HG03575 (cell line): ENCODE measurements around the gene FAM20B.
"Not testable (repeated sequence)": the region's sequence is repeated elsewhere in the genome, so short reads cannot be mapped to it uniquely, and the experiment has no call there.

Experiments used
- ATAC-seq: cut with Tn5 transposase; IDR thresholded peaks from one replicate; pipeline ENCODE4 v1.9.1; 2021; ENCODE audit not compliant: unreplicated experiment, insufficient number of reproducible peaks, low FRiP score; ENCODE audit errors: extremely low read depth

Gene FAM20B, protein sequence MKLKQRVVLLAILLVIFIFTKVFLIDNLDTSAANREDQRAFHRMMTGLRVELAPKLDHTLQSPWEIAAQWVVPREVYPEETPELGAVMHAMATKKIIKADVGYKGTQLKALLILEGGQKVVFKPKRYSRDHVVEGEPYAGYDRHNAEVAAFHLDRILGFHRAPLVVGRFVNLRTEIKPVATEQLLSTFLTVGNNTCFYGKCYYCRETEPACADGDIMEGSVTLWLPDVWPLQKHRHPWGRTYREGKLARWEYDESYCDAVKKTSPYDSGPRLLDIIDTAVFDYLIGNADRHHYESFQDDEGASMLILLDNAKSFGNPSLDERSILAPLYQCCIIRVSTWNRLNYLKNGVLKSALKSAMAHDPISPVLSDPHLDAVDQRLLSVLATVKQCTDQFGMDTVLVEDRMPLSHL

DNA sequence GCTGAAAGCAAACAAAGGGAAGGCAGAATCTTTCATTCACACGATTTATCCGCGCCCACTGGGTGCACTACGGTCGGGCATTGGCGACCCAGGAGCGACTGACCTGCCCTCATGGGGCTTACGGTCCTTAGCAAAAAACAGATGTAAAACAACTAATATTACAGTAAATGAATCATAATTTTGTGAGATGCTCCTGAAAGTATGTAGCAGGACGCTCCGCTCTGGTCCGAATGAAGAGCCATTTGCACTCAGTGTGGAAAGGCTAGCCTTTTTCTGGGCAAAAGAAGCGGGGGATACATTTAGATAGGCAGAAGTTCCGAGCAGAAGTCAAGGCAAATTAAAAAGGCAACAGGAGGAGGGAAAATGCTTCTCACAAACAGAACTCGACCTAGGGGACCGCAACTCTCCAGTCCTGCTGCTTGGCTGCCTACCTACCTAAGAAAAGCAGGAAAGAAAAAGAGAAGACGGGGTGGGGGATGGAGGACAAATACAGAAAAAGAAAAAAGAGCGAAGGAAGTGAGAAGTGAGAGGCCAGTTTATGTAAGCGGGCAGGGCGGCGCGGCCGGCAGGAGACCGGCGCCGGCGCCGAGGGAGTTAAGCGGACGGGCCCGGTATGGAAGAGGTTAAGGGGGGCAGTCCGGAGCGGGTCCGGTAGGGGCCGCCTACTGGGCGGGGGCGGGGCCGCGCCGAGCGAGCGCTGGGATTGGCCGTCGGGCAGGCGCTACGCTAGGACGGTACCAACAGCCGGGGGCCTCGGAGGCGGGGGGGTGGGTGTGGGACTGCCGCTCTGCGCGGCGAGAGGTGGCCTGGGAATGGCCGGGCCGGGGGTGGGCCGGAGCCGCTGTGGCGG is at the start of gene FAM20B:
Gene FAM20B (plus strand): TSS at position 770 of the 850 bp plus-strand sequence. CDS start 17,954 bp downstream, outside the sequence.
- ATAC-seq = no peak

DNA sequence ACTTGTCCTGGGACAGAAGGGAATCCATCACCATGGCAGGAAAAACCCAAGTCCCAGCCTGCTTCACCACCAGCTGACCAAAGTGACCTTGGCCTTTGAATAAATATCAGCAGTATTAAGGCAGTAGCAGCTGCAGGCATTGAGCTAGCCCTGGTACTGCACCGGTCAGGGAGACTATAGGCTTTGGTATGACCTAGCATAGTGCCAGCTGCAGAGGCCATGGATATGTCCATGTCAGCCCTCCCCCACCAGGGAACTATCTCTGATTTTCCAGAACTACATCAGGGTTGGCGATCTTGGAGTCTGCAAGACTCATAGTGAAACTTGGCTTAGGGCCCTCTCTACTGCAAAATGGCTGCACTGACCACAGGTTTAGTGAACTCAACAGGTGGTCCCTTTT is 49.2 kb upstream of the FAM20B start:
- no peak for ATAC-seq

DNA sequence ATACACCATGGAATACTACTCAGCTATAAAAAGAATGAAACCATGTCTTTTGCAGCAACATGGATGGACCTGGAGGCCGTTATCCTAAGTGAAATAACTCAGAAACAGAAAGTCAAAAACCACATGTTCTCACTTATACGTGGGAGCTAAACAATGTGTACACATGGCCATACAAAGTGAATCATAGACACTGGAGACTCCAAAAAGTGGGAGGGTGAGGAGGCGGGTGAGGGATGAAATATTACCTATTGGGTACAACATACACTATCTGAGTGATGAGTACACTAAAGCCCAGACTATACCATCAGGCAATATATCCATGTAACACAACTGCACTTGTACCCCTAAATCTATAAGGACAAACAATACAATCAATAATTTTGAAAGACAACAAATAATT is 39.5 kb upstream of the FAM20B start:
- no peak for ATAC-seq

DNA sequence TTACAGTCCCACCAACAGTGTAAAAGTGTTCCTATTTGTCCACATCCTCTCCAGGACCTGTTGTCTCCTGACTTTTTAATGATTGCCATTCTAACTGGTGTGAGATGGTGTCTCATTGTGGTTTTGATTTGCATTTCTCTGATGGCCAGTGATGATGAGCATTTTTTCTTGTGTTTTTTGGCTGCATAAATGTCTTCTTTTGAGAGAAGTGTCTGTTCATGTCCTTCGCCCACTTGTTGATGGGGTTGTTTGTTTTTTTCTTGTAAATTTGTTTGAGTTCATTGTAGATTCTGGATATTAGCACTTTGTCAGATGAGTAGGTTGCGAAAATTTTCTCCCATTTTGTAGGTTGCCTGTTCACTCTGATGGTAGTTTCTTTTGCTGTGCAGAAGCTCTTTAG is 37.5 kb upstream of the FAM20B start:
- not testable (repeated sequence) for ATAC-seq

DNA sequence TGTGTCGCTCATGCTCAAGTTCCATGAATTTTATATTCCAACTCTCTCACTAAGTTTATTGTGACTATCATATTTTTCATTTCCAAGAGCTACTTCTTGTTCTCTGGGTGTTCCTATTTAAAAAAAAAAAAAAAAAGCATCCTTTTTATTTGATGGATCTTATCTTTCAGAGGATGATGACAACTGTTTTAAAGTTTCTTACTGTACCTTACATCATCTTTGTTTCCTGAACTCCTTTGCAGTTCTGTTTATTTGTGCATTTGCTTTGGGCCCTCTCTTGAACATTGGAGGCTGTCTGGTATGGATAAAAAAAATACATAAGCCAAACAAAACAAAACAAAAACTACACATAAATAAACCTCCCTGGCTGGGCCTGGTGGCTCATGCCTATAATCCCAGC is 32.1 kb upstream of the FAM20B start:
- ATAC-seq = no peak

DNA sequence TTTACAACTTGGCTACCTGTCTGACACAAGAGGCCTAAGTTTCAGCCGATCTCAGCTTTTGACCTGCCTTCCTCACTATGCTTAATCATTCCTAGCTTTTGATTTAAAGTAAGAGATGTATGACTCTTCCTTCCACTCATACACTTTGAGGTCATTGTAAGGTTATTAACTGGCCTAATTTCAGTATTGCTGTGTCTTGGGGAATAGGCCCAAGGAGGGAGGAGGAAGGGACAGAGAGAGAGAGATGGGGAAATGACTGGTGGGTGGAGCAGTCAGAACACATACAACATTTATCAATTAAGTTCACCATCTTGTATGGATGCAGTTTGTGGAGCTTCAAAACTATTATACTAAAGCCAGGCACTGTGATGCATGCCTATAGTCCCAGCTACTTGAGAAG is 28.3 kb upstream of the FAM20B start:
- no peak for ATAC-seq

DNA sequence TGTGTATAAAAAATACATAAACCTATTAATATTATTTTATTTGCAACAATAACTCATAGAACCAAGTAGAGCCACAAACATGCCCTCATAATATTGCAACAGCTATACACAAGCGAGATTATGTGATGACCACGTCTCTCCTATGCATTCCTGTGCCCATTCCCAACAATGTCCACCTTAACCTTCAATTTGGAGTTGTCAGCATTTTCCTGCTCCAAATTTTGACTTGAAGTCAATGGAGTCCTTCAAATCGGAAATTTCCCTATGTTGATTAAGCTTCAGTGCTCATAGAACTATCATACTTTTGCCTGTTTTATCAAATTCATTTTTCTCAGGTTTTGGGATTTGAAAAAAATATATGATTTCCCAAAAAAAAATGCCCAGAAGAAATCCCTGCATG is 27.4 kb upstream of the FAM20B start:
- no peak for ATAC-seq

DNA sequence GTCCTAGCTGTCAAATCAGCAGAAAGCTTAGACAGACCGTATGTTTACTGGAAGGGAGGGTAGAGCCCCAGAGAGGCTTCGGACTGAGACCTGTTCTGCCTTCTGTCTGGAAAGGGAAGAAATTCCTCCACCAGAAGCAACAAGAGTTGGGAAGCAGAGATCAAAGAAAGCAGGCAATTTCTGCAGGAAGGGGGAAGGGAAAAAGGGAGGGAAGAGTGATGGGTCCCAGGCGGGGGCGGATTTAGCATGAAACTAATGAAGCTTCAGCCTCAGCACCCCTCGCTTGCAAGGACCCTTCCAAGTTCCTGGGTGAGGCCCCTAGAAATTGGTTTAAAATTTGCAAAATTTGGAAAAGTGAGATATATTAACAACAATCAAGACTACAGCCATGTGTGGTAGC is 26.6 kb upstream of the FAM20B start:
- no peak for ATAC-seq

DNA sequence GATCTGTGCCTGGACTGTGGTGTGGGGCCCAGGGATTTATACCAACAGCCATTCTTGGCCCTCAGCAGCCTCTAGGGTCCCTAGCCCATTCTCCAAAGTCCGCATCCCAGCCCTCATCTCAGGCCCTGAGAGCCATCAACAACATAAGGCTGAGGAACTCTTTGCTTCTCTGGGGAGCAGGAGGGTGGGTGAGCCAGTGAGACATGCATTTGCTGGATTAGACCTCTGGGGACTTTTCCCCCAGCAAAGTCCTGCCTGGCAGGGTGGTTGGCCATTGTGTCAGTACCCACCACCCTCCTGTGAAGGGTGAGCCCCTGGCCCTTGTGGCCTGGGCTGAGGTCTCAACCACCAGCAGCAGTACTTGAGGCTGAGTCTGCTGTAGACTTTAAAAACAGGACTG is 24.2 kb upstream of the FAM20B start:
- ATAC-seq = no peak

DNA sequence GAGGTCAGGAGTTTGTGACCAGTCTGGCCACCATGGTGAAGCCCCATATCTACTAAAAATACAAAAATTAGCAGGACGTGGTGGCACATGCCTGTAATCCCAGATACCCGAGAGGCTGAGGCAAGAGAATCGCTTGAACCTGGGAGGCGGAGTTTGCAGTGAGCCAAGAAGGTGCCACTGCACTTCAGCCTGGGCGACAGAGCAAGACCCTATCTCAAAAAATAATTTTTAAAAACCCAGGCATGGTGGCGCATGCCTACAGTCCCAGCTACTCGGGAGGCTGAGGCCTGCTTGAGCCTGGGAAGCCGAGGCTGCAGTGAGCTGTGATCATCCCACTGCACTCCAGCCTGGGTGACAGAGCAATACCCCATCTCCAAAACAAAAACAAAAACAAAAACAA is 23.6 kb upstream of the FAM20B start:
- not testable (repeated sequence) for ATAC-seq

DNA sequence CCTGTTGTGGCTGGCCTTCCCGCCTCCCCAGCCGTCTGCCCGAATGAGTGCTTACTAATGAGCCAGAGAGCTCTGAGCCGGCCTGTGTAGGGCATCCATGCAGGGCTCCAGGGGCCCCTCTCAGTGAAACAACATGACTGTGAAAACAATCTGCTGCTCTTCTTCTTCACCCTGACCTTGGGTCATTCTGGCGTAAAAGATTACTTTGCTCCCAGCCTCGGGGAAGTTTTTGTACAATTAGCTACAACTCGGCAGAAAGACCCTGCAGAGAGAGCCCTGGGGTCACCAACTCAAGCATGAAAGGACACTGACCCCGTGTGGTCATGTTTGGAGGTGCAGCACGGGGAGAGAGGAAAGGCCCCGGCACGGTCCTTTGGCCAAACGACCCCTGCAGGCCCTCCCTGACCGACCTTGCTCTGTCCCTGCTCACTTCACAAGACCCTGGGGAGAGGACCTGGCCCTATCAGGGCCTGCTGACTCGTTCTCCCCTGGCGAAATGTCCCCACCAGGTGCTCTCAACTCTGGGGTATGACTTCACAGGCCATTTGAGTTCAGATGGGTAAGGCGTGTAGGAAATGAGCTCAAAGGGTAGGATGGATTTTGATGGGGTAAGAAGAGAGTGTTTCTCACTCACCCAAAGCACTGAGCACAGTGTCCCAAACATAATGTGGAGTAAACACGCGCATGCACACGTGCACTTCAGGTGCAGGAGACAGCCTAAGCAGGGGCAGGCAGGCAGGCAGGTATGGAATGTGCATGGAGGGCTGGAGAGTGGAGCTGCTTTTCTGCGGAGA is 22.9 kb upstream of the FAM20B start:
- ATAC-seq = no peak

DNA sequence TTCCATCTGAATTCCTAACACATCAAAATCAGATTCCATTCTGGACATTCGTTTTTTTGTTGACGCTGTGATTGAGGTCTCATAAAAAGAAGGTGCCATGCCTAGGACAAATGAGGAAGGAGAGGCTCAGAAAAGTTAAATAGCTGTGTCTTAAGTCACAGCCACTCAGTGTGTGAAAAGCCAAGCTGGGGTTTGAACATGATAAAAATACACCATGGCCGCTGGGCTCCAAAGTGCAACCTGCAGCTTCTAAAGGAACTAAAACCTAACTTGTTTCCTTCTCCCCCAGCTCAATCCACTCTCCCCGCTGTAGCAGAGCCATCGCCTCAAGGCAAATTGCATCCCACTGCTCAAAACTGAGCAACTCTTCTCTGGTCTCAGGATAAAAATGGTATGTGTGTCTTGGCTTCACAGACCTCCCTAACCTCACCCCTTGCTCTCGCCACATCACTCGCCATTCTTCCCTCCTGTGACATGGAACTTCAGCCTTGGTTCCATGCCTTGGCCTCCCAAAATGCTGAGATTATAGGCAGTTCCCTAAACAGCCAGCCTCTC is 22.1 kb upstream of the FAM20B start:
- no peak for ATAC-seq

DNA sequence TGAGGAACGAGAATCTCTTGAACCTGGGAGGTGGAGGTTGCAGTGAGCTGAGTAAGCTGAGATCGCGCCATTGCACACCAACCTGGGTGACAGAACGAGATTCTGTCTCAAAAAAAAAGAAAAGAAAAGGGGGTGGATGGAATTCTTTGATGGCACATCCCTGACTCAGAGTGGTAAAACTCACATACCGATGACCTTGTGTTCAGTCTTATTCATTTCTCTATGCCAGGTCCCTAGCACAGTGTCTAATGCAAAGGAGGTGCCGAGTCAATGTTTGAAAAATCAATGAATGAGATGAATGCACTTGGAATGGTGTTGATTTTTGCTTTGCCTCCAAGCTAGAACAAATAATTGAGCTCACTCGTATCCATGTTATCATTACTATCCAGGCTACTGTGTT is 18.5 kb upstream of the FAM20B start:
- no peak for ATAC-seq

DNA sequence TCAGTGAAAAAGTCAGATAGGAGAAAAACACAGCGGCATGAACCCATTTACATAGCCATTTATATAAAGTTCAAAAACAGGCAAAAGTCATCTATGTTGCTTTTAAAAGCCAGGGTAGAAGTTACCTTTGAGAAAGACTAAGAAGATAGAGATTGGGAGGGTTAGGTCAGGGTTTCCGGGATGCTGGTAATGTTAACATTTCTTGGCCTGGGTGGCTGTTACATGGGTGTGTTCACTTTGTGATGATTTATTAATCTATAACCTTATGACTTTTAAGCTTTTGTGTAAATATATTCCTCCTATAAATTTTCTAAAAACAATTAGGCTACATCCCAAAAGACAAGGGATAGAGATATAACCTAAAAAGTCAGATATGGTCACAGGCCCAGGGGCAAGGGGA is 15.0 kb upstream of the FAM20B start:
- no peak for ATAC-seq

DNA sequence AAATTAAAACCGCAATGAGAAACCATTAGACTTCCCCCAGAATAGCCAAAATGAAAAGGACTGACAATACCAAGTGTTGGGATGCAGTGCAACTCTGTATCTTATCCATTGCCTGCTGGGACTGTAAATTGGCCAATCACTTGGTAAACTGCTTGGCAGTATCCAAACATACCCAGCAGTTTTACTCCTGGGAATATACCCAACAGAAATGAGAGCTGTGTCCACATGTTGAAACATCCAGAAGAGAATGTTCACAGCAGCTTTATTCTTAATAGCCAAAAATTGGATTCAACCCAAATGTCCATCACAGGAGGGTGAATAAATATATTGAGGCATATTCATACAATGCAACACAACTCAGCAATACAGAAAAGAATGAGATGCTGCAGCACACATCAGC is 13.7 kb upstream of the FAM20B start:
- ATAC-seq = no peak

DNA sequence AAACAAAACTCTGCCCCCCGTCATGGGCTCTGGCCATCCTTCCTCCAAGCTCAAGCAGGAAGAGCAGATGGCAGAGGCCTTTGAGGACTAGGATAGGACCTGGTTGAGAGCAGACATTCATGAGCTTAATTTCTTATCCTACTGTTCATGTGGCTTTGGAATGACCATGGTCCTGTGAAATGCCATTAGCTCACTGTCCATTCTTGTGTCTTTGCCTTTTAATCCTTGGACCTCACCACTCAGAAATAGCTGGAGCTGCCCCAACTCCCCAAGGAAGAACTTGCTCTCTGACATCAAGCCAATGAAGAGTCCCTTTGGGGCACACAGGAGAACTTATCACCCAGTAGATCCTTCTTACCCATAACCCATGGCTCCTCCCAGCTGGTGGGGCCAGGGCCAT is 11.6 kb upstream of the FAM20B start:
- ATAC-seq = no peak

DNA sequence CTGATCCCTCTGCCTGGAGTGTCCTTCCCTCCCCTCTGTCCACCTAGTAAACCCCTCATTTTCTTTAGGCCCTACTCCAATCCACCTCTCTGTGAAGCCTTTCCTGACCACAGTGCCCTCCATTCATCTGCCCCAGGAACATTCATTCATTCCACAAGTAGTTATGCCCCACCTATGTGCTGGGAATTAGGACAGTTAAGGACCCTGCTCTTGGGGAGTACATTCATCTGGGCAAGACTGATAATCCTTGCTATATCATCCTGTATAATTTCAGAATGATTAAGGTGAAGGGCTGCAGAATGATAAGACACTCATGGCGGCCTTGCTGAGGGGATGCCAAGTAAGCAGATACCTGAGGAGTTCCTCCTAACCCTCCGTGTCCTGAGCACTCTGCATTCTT is 10.3 kb upstream of the FAM20B start:
- ATAC-seq = no peak

DNA sequence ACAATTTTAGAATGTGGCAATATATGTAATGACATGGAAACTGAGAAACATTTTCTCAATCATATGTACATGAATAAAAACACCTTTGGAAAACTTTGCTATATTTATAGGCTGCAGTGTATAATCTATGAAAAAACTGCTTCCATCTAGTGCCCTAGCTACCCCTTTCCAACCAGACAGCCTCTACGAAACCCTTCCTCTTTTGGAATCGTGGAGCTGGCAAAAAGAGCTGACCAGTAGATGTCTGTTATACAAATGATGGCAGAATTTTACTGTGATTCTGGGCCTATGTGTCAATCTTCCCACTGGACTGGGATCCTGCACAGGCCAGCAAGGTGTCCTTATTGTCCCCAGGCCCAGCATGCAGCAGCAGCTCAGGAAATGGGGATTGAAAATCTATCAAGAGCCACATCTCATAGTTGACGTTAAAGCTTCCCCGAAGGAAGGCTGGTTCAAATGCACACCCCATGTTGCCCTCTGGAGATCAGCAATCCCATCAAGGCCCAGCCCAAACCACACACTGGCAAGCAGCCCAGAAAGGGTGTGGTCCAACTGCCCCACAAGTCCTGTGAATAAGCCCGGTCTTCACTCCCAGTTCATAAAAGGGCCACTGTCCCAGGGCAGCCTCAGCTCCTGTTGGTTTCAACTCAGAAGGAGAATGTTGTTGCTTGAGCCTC is 8.8 kb upstream of the FAM20B start:
- no peak for ATAC-seq
